Activated T-cell treated with anti-CD3 and anti-CD28 coated beads for 24 hours (primary cell): ENCODE measurements around the gene GPR42.
A peak's percentile ranks its signal among the peaks of the same experiment; 100 is the strongest.
"Not testable (repeated sequence)": the region's sequence is repeated elsewhere in the genome, so short reads cannot be mapped to it uniquely, and the experiment has no call there.

Source experiments
- DNase-seq: peaks from one replicate; pipeline ENCODE4 v3.0.0-alpha.2; 2020; ENCODE audit warnings: low read depth

The GPR42 gene

GRCh38 chr19:35347171-35347929 is 23.5 kb upstream of the GPR42 start, which contains the start of gene FFAR1:
Gene FFAR1 (plus strand): TSS chr19:35347902. CDS start chr19:35351552, 3,650 bp downstream.
- peak; percentile 44 for DNase-seq

- DNase-seq, result no peak
Measured at GRCh38 chr19:35347930-35348298, 23.0 kb upstream of the GPR42 start.

- no peak for DNase-seq
Measured at GRCh38 chr19:35348911-35349611, 21.8 kb upstream of the GPR42 start.

GRCh38 chr19:35349614-35350521 is 21.0 kb upstream of the GPR42 start:
- no peak for DNase-seq

- no peak for DNase-seq
Measured at GRCh38 chr19:35350591-35350990, 20.3 kb upstream of the GPR42 start.

GRCh38 chr19:35351411-35352176 is 19.3 kb upstream of the GPR42 start:
- no peak for DNase-seq

GRCh38 chr19:35352177-35352447 is 18.8 kb upstream of the GPR42 start:
- no peak for DNase-seq

- peak; percentile 56 for DNase-seq
Measured at GRCh38 chr19:35352448-35353304, 18.2 kb upstream of the GPR42 start.

- DNase-seq, result no peak
Measured at GRCh38 chr19:35353635-35354034, 17.2 kb upstream of the GPR42 start.

- no peak for DNase-seq
Measured at GRCh38 chr19:35354898-35355297, 16.0 kb upstream of the GPR42 start.

GRCh38 chr19:35355791-35356460 is 14.9 kb upstream of the GPR42 start:
- DNase-seq, result no peak

- DNase-seq, result no peak
Measured at GRCh38 chr19:35357867-35358573, 12.8 kb upstream of the GPR42 start, which contains the start of gene FFAR3. Gene FFAR3 (plus strand): TSS chr19:35358460. CDS start chr19:35358891, 431 bp downstream.

- DNase-seq, result not testable (repeated sequence)
Measured at GRCh38 chr19:35358834-35359233, 12.0 kb upstream of the GPR42 start.

GRCh38 chr19:35359395-35359794 is 11.5 kb upstream of the GPR42 start:
- DNase-seq, result not testable (repeated sequence)

GRCh38 chr19:35360081-35360480 is 10.8 kb upstream of the GPR42 start:
- not testable (repeated sequence) for DNase-seq

- DNase-seq, result no peak
Measured at GRCh38 chr19:35360880-35361420, 9.9 kb upstream of the GPR42 start.

GRCh38 chr19:35362261-35363000 is 8.4 kb upstream of the GPR42 start:
- DNase-seq, result no peak

- DNase-seq, result no peak
Measured at GRCh38 chr19:35363001-35363590, 7.8 kb upstream of the GPR42 start.
